Umbilical cord (tissue), 2 donors: Measurements from ENCODE around the gene NSD2. TPM values are rescaled to one million over a fixed set of nuclear protein-coding genes. Genes with fewer than 3 reads are reported as not detected.
A peak's percentile ranks its signal among the peaks of the same experiment; 100 is the strongest.
"Not testable (repeated sequence)": the region's sequence is repeated elsewhere in the genome, so short reads cannot be mapped to it uniquely, and the experiment has no call there.

Source experiments
- DNase-seq: peaks from one replicate; pipeline ENCODE4 v3.0.0-alpha.2; 2015; ENCODE audit warnings: low spot score
- total RNA-seq: library from RNA; depleted of rRNA; stranded (reverse); fragments of >200 nt; gene quantifications from one replicate; pipeline ENCODE4 v1.2.3, GENCODE V29; 2014; ENCODE audit warnings: low replicate concordance; ENCODE audit not compliant: insufficient read depth

NSD2 gene
- total RNA-seq = 25.5 TPM

- DNase-seq = peak; percentile 90
Measured at GRCh38 chr4:1870578-1871443, at the start of gene NSD2. TSS of gene NSD2 (plus strand) at chr4:1871393. CDS start at chr4:1900655, 29,262 bp downstream.

DNA sequence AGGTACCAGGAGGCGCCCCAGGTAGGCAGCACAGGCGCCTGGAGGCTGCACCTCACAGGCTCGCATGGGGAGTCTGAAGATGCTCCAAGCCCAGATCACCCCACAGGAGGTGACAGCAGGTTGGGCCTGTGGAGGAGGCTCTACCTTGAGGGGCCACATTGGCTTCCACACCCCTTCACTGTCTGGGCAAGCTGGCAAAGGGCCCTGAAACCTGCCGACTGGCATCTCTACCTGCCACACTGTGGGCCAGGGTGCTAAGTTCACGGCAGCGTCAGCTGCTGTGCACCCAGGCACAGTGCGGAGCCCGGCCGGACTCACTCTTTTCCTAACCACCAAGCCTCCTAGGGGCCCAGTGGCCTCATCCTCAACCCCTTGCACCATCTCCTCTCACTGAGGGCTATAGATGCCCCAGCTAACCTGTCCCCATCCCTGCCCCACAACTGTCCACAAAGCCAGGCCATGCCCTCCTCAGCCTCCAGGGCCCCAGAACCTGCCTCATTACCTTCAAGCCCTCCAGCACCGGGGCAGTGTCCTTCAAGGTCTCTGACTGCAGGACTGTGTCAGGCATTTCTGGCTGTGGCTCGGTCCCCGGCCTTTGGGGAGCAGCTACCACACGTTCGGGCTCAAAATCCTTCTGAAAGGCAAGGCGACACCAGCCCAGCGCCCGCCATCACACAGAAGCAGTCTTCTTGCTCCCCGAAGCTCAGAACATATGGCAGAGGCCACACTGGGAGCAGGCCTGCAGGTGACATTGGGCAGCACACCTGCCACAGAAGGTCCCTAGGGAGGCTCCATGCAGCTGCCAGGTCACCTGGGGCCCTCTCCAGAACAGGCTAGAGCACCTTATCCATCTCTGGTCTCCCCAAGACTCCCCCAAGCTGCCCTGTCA, 49.3 kb upstream of the NSD2 start:
- DNase-seq = no peak

DNA sequence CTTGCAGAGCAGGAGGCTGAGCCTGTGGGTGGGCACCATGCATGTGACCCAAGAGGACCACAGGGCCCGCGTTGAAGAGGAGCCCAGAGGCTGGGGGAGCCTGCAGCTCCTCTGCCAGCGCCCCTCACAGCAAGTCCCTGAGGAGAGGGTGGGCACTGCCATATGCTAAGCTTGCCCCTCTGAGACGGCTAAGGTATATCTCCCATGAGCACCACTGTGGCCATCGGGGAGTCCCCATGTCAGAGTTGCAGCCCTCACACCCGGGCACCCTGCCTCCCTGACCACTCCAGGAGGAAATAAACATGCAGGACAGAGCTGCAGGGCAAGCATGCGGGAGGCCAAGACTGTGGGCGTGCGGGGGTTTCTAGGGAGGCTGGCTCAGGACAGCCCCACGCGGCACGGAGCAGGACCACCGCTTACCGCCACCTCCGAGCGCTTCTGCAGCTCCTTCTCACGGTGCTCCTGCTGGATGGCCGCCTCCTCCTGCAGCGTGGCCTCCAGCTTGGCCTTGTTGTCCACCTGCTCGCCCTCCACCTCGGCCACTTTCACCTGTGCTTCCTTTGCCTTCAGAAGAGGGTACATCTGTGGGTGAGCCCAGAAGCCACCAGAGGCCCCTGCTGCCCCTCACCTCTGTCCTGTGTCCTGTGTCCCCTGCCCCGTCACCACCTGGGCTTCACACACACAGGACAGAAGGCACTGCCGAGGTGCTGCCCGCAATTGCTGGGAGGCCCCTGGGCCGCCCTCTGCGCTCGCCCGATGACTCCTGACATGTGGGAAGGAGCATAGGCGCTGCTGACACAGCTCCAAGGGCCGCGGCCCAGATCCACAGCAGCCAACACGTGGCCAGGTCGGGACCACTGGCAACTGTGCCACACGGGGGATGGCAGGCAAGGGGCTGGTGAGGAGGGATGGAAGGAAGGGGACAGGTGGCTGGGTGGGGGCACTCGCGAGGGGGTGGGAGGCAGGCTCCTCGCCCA, 48.3 kb upstream of the NSD2 start:
- DNase-seq = no peak

- no peak for DNase-seq
Measured at GRCh38 chr4:1823545-1823932, 47.7 kb upstream of the NSD2 start.

DNA sequence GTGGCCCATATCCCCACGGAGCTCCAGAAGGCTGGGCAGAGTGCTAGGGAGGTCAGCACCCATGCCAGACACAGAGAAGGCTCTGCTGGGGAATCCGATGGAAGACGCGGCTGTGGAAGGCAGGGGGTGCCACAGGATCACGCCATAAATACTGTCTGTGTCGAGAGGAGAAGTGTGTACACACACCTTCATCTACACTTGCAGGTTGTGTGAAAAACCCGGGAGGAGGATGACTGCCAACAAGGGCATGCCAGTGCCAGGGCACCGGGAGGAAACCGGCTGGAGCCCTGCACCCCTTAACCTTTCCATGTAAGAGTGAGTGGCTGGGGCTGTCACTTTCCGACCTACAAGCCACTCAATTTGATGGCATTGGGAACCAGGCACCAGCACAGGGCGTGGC, 46.4 kb upstream of the NSD2 start:
- no peak for DNase-seq

- no peak for DNase-seq
Measured at GRCh38 chr4:1825326-1825725, 45.9 kb upstream of the NSD2 start.

- no peak for DNase-seq
Measured at GRCh38 chr4:1826531-1827350, 44.5 kb upstream of the NSD2 start.

- DNase-seq = no peak
Measured at GRCh38 chr4:1830234-1830633, 41.0 kb upstream of the NSD2 start.

DNA sequence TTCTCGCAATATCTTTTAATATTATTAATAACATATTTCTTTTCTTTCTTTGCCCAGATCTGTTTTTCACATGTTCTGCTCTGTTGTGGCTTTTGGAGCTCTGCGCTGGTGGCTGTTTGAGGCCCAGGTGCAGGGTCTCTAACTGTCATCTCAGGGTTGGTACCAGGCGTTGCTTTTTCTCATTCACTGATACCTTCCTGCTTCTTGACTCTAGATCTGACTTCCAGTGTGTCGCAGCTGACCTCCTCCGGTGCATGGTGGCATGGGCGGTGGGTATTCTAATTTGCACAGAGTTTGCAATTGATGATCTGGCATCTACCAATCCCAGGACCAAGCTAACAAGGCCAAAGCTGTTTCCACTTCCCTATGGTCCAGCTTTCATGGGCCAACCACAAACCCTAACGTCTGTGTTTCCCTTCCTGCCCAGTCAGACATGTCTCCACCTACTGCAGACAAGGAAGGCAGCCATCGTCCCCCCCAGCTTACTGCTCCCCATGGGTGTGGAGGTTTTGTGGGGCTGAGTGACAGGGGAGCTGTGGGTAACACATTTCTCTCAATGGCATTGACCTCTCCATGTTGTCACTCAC, 40.5 kb upstream of the NSD2 start:
- no peak for DNase-seq

- DNase-seq = no peak
Measured at GRCh38 chr4:1831331-1831730, 39.9 kb upstream of the NSD2 start.

DNA sequence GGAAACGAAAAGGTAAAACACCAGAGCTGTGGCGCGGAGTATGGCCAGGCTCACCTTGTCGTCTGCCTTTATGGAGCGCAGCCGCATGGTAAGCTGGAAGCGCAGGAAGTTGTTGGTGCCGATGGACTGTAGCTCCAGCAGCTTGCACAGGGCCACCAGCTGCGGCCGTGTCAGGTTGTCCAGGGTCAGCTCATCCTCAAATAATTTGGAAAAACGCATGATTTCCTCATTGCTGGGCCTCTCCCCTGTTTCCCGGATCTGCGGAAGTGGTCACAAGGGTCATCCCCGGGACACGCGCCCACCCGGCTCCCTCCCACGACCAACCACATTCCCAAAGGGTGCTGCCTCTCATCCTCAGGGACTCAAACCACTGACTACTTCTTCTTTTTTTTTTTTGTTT, 38.5 kb upstream of the NSD2 start:
- no peak for DNase-seq

DNA sequence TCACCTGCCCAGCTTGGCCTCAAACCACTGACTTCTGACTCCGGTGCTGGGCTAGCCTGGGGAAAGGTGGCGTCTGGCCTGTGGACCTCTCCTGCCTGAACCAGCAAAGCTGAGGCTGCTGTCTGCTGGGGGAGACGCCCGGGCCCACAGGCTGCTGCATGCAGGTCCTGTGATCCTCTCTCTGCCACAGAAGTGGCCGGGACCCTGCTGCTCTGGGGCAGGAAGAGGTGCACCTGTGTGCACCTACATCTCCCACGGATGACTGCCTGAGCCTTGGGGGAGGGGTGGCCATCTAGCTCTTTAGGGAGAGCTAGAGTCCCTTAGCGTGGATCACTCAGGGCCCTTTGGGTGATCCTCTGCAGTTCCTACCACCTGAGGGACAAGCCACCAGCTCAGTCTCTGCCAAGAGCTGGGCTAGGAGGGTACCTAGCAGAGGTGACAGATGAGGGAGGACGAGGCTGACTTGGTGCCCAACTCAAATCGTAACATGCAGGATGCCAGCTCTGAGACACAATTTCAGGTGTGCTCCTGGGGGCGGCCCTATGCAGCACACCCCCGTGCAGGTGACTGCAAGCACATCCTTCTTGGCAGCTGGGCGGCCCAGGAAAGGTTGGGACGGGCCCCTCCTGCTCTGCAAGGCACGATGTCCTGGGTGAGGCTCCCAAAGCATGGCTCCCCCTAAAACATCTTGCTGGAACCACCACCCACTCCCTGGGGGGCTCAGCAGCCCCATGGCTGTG, 37.7 kb upstream of the NSD2 start:
- DNase-seq = no peak

DNA sequence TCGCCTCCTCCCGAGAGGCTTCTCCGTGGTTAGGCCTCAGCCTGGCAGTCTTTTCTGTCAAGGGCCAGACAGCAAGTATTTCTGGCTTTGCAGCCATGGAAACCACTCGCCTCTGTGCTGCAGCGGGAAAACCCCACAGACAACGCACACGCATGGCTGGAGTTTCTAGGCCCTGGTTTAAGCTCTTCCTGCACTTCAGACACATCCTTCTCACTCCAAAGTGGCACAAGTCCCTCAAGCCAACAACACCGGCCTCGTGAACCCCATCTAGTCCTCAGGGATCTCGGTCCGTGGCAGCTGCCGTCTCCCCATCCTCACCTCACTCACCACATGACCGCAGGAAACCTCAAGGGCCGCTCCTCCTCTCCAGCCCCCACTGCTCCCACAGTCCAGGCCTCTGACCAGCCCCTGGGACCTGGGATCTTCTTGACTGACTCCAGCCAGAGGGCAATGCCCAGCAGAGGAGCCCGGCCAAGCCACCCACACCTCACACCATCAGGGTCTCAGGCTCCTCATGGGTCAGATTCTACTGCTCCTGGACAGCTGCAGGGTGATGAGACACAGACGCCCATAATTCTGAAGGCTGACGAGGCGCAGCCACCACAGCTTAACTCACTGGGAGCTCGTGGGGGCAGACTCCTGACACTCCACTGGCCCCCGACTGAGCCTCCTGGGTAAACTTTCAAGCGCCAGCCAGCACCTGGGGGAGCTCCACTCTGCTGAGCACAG, 37.0 kb upstream of the NSD2 start:
- peak; percentile 73 for DNase-seq

GRCh38 chr4:1835836-1836235, 35.4 kb upstream of the NSD2 start:
- DNase-seq = not testable (repeated sequence)

DNA sequence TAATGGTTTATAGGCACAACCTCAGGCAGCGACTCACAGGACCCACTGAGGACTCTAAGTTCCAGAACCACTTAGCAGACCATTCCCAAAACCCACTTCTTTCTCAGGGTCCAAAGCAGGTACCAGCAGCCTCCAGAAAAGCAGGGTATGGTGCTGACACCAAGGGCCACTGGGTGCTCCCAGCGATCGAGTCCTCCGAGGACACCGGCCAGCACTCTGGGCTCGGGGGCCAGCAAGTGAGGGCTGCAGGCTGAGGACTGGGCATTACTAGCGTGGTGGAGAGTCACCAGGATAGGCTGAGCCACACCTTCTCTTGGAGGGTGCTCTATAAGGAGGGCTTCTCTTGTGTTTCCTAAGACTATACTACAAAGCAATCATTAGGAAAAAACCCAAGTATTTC, 34.5 kb upstream of the NSD2 start:
- DNase-seq = no peak

GRCh38 chr4:1837069-1837468, 34.1 kb upstream of the NSD2 start:
- DNase-seq = no peak

DNA sequence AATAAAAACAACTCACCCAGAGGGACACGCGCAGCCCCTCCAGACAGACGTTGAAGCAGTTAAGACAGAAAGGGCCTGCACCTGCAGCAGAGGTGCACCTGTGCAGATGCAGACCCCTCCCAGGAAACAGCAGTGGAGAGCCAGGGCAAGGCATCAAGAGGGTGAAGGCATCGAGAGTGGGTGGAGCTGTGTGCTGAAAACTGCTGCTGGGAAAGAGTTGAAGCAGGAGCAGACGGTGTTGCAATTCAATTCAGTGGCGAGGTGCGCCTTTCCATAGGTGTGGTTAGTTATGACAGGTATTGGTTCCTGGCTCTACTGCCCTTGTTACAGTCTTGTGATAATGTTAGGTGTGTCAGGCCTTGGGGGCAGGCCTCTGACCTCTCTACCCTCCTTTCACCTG, 31.9 kb upstream of the NSD2 start:
- no peak for DNase-seq

- DNase-seq = no peak
Measured at GRCh38 chr4:1841201-1841886, 29.8 kb upstream of the NSD2 start.
